ENCODE measurements around the gene ZFP3. TPM values are rescaled to one million over a fixed set of nuclear protein-coding genes. Genes with fewer than 3 reads are reported as not detected.

Gene ZFP3
- total RNA-seq, 3 donors from 2014 or later, result 3.7 to 8.8 (median 4.9) TPM

DNA sequence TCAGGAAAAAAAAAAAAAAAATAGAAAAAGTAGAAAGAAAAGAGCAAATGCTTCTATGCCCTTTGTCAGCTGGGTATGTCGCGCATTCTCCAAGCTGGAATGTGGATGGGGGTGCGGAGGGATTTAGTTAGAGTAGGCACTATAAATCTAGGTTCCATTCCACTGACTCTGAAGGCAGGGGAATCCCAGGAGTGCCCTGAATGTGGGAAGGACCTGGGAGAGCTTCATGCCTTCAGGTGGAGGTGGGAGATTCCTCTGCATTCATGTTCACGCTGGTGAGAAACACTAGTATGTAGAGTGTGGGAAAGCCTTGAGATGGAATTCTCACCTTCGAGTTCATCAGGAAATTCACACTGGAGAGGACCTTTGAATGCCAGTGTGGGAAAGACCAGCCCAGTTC, 21.0 kb downstream of the ZFP3 start:
- no peak for TF ChIP-seq POLR2AphosphoS5 (IDR thresholded peaks at IDR 0.05)
- TF ChIP-seq, protein P1, sequence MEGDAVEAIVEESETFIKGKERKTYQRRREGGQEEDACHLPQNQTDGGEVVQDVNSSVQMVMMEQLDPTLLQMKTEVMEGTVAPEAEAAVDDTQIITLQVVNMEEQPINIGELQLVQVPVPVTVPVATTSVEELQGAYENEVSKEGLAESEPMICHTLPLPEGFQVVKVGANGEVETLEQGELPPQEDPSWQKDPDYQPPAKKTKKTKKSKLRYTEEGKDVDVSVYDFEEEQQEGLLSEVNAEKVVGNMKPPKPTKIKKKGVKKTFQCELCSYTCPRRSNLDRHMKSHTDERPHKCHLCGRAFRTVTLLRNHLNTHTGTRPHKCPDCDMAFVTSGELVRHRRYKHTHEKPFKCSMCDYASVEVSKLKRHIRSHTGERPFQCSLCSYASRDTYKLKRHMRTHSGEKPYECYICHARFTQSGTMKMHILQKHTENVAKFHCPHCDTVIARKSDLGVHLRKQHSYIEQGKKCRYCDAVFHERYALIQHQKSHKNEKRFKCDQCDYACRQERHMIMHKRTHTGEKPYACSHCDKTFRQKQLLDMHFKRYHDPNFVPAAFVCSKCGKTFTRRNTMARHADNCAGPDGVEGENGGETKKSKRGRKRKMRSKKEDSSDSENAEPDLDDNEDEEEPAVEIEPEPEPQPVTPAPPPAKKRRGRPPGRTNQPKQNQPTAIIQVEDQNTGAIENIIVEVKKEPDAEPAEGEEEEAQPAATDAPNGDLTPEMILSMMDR (IDR thresholded peaks at IDR 0.05), result no peak
- no peak for TF ChIP-seq POLR2A (IDR thresholded peaks at IDR 0.05)
- Histone ChIP-seq H3K4me3 (no peak overlapping the region), H3K36me3 (no peaks in the 10 kb centered on the region), H3K27me3 (no peaks in the 10 kb centered on the region), H3K9me3 (peaks cover 21 to 34% of the 10 kb centered on the region in 2 donors), H3K27ac (no peak overlapping the region), H3K4me1 (no peaks in the 10 kb centered on the region)
- no peak for DNase-seq (ENCODE audit: low spot score in 2 of 2)
- intact Hi-C loops (cut with DNase I; ENCODE audit: low total_unique reads), result no loop called here

- no peak for DNase-seq (ENCODE audit: low spot score in 2 of 2)
- no peaks in the 10 kb centered on the region for H3K27me3 ChIP-seq
- intact Hi-C loops (cut with DNase I; ENCODE audit: low total_unique reads), result no loop called here
- no peak for TF ChIP-seq POLR2AphosphoS5 (IDR thresholded peaks at IDR 0.05)
- no peak for TF ChIP-seq POLR2A (IDR thresholded peaks at IDR 0.05)
- TF ChIP-seq, protein P1 (IDR thresholded peaks at IDR 0.05), result no peak
- no peak overlapping the region for H3K27ac ChIP-seq
- peaks cover 1% of the 10 kb centered on the region for H3K36me3 ChIP-seq
- H3K4me3 ChIP-seq, result no peak overlapping the region
- H3K4me1 ChIP-seq, result no peaks in the 10 kb centered on the region
- H3K9me3 ChIP-seq, result peaks cover 8 to 19% of the 10 kb centered on the region in 2 donors
These were observed 22.6 kb downstream of the ZFP3 start for GRCh38 chr17:5100832-5101231.

- Histone ChIP-seq H3K27me3 (peaks cover 3 to 12% of the 10 kb centered on the region in 2 donors), H3K4me1 (no peaks in the 10 kb centered on the region), H3K9me3 (no peaks in the 10 kb centered on the region), H3K27ac (peak overlapping the region; percentile 76 to 86), H3K36me3 (peaks cover 6% of the 10 kb centered on the region), H3K4me3 (peak overlapping the region; percentile 88 to 95 (median 90))
- TF ChIP-seq POLR2AphosphoS5 (IDR thresholded peaks at IDR 0.05) (no peak), POLR2A (IDR thresholded peaks at IDR 0.05) (no peak)
- TF ChIP-seq, protein P1 (IDR thresholded peaks at IDR 0.05), result no peak
- DNase-seq (ENCODE audit: low spot score in 2 of 2), result no peak
- intact Hi-C loops (cut with DNase I; ENCODE audit: low total_unique reads), result no loop called here
These were observed 32.5 kb downstream of the ZFP3 start for GRCh38 chr17:5110816-5111215.

DNA sequence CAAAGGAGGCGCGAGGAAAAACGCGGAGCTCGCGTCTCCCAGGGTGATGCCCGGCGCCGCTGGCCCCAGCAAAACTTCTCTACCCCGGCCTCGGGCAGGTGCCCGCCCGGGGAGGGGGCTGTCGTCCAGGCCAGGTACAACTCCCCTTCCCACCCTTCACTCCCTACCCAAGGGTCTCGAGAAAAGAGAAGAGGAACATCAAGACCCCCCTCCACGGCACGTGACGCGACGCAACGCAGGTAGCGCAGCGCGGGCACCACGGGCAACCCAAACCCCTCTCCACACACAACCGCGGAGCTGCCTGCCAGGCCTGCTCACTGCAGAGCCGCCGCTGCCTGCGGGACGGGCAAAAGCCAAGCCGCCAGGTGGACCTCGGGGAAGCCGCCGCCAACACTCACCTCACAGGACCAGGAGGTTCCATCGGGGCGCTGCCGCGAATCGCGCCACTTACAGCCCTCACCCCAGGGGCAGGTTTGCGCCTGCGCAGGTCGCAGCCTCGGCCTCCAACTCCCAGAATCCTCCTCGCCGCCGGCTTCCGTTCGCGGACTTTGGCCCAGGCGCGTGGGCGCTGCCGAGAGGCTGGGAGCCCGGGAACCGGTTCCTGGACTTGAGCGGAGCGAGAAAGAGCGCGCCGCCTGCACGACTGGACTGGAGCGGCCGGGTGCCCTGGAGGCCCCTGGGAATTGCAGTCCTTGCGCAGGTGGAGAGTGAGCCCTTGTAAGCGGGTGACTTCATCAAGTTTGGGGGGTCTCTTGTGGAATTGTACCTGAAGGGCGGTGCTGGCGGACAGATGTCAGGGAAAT, 33.3 kb downstream of the ZFP3 start, which contains the start of gene ZNF232:
ZNF232 (minus strand) TSS at position 477 of the 803 bp plus-strand sequence; CDS start at position 421, 56 bp downstream.
- no peaks in the 10 kb centered on the region for H3K36me3 ChIP-seq
- peak; percentile 93 to 94 for DNase-seq (ENCODE audit: low spot score in 2 of 2)
- intact Hi-C loops (cut with DNase I; ENCODE audit: low total_unique reads), result no loop called here
- no peaks in the 10 kb centered on the region for H3K4me1 ChIP-seq
- H3K9me3 ChIP-seq, result no peaks in the 10 kb centered on the region
- TF ChIP-seq POLR2A (IDR thresholded peaks at IDR 0.05) (peak; percentile 47), POLR2AphosphoS5 (IDR thresholded peaks at IDR 0.05) (peak; percentile 51 to 68 (median 54))
- TF ChIP-seq, protein P1 (IDR thresholded peaks at IDR 0.05), result peak in 1 of 3 donors; percentile 9
- peaks cover 6 to 20% of the 10 kb centered on the region in 2 donors for H3K27me3 ChIP-seq
- H3K4me3 ChIP-seq, result peak within 1 kb of the TSS; percentile 88 to 95 (median 90)
- peak within 1 kb of the TSS; percentile 76 to 86 for H3K27ac ChIP-seq
